Peyer's patch (tissue), 4 donors: ENCODE data around the gene FUCA1.

ENCODE experiments used
- CTCF ChIP-seq, 6 experiments: fragments of 450-650 bp in 4 of 6; fragments of 200-600 bp in 2 of 6; sonication (generic) in 1 of 6; IDR thresholded peaks; one replicate each; pipeline ENCODE4 v1.5.1; 2017 to 2019; ENCODE audit warnings: antibody characterized with exemption in 6 of 6, mild to moderate bottlenecking in 3 of 6, moderate library complexity in 1 of 6
- POLR2A ChIP-seq, 2 donors: fragments of 450-650 bp; IDR thresholded peaks; one replicate each; pipeline ENCODE4 v1.5.1; 2017; ENCODE audit warnings: antibody characterized with exemption in 2 of 2, mild to moderate bottlenecking in 2 of 2, moderate library complexity in 2 of 2

- no peak for TF ChIP-seq CTCF (IDR thresholded peaks at IDR 0.05)
- TF ChIP-seq POLR2A (IDR thresholded peaks at IDR 0.05), result no peak
These were observed 30.2 kb downstream of the FUCA1 start for GRCh38 chr1:23837908-23838307.
